Heart left ventricle (tissue), 16 donors: ENCODE data around the gene TMEM170B. TPM values are rescaled to one million over a fixed set of nuclear protein-coding genes. Genes with fewer than 3 reads are reported as not detected.

Source experiments
- ATAC-seq, 4 donors: fragments of 200-7000 bp; cut with Tn5 transposase; one replicate each; pipeline ENCODE4 v1.9.1; 2020 to 2022; ENCODE audit warnings: moderate library complexity in 4 of 4, mild to moderate bottlenecking in 3 of 4, moderate number of reproducible peaks in 1 of 4
- DNase-seq, 5 donors: peaks; one replicate each; pipeline ENCODE4 v3.0.0-alpha.2; 2020
- H3K27ac ChIP-seq, 12 donors: fragments of 200-600 bp; sonication (generic) in 4 of 12; one replicate each; pipeline versions ENCODE4 v1.5.0 to v1.8.0; 2016 to 2022; ENCODE audit warnings: mild to moderate bottlenecking in 2 of 12
- H3K27me3 ChIP-seq, 9 donors: fragments of 200-600 bp; sonication (generic) in 2 of 9; one replicate each; pipeline versions ENCODE4 v1.5.1 to v1.8.0; 2016 to 2022; ENCODE audit warnings: mild to moderate bottlenecking in 3 of 9
- H3K36me3 ChIP-seq, 9 donors: fragments of 200-600 bp; sonication (generic) in 2 of 9; one replicate each; pipeline versions ENCODE4 v1.5.0 to v1.8.0; 2018 to 2022; ENCODE audit warnings: mild to moderate bottlenecking in 2 of 9
- H3K4me1 ChIP-seq, 12 donors: fragments of 200-600 bp; sonication (generic) in 4 of 12; one replicate each; pipeline versions ENCODE4 v1.5.0 to v1.8.0; 2016 to 2022; ENCODE audit warnings: mild to moderate bottlenecking in 3 of 12
- H3K4me3 ChIP-seq, 12 donors: fragments of 200-600 bp; sonication (generic) in 4 of 12; one replicate each; pipeline versions ENCODE4 v1.5.0 to v1.8.0; 2017 to 2022; ENCODE audit warnings: mild to moderate bottlenecking in 9 of 12, moderate library complexity in 4 of 12
- H3K9me3 ChIP-seq, 12 donors: fragments of 200-600 bp; sonication (generic) in 4 of 12; one replicate each; pipeline versions ENCODE4 v1.5.0 to v1.8.0; 2016 to 2022; ENCODE audit warnings: mild to moderate bottlenecking in 1 of 12
- CTCF ChIP-seq, 12 donors: fragments of 200-600 bp; sonication (generic) in 4 of 12; IDR thresholded peaks; one replicate each; pipeline versions ENCODE4 v1.5.0 to v1.8.0; 2018 to 2022; ENCODE audit warnings: antibody characterized with exemption in 12 of 12, mild to moderate bottlenecking in 5 of 12
- POLR2A ChIP-seq, 2 donors: fragments of 450-650 bp; IDR thresholded peaks; one replicate each; pipeline ENCODE4 v1.6.1; 2017; ENCODE audit warnings: antibody characterized with exemption in 2 of 2, mild to moderate bottlenecking in 2 of 2, moderate library complexity in 2 of 2
- WGBS, 4 donors: extraction: QIAGEN DNeasy Blood & Tissue Kit in 2 of 4; methylation state at CpG; one replicate each; pipeline versions ENCODE4 v1.1.5 to v1.1.7; 2013 to 2018; 5-methylcytosine and 5-hydroxymethylcytosine counted together
- intact Hi-C, 10 donors: fragments of 100-400 bp; cut with DNase I; formaldehyde crosslinking; loops; one replicate each; pipeline versions ENCODE4 v1.11.1 to v1.14.2; 2022
- polyA plus RNA-seq, 2 donors: library from polyadenylated mRNA; stranded (reverse); fragments of 200-250 nt; gene quantifications; one replicate each; pipeline ENCODE4 v1.2.3, GENCODE V29; 2013
- total RNA-seq, 9 donors: library from RNA; depleted of rRNA in 2 of 9; stranded (reverse); fragments of >200 nt in 2 of 9; fragmentation: NEBNext Ultra II Directional in 3 of 9; extraction: Animal tissue kit (Norgen Biotek cat#: 25700) in 3 of 9; gene quantifications; one replicate each; pipeline versions ENCODE4 v1.1.0 to v1.2.4, GENCODE V29; 2016 to 2023
- donor health status: ischemic (EF 13 %, LVEDD 7.1; RV severe dilation, severe dysfunction).
- donor health status: healthy with polysubstance abuse.
- donor health status: DM: no; HTN: yes; CAD: no.
- donor health status: DM: no; HTN: no; CAD: no.
- donor health status: ischemic (EF 25% LVEDD 6.9; RV normal size, moderate dysfunction).
- donor health status: ischemic (EF 25% LVEDD 5.7; RV mildly dilated, moderate dysfunction).
- donor health status: healthy.
- donor health status: DM: yes; HTN: yes; CAD: no.
- donor health status: ischemic (EF 35%, LVEDD 5.7; RV mildly dilated, moderate dysfunction).
- donor health status: nonischemic (EF 11% LVEDD 7.7; RV severe dilation, severe dysfunction).
- donor health status: DM: yes; HTN: yes; CAD: no.
- donor health status: PGD.
- donor health status: ischemic (EF 29% LVEDD 5.4; RV normal size, mild dysfunction).
- donor health status: nonischemic (EF 23%, LVEDD 6.1; RV moderate dilation, normal function).

The TMEM170B gene
- total and polyA plus RNA-seq, 11 donors, result 1.0 to 5.9 (median 3.9) TPM

- TF ChIP-seq POLR2A (IDR thresholded peaks at IDR 0.05), result no peak
- TF ChIP-seq CTCF (IDR thresholded peaks at IDR 0.05), result no peak
- no peaks in the 10 kb centered on the region for H3K9me3 ChIP-seq
- no peaks in the 10 kb centered on the region for H3K27me3 ChIP-seq
- peaks cover 0 to 4% (median 0%) of the 10 kb centered on the region in 12 donors for H3K4me1 ChIP-seq
- H3K36me3 ChIP-seq, result no peaks in the 10 kb centered on the region
- no peak overlapping the region for H3K27ac ChIP-seq
- ATAC-seq, result no peak
- no peak for DNase-seq
- intact Hi-C loops, result no loop called here
- no peak overlapping the region for H3K4me3 ChIP-seq
- 70 to 92% (median 74%) methylated on average over 5 of the region's 5 CpGs for WGBS, 4 donors
Measured at GRCh38 chr6:11621119-11621518, 83.6 kb downstream of the TMEM170B start.

- Histone ChIP-seq H3K9me3 (no peaks in the 10 kb centered on the region), H3K27me3 (no peaks in the 10 kb centered on the region), H3K4me3 (no peak overlapping the region), H3K4me1 (no peaks in the 10 kb centered on the region), H3K36me3 (no peaks in the 10 kb centered on the region), H3K27ac (no peak overlapping the region)
- intact Hi-C loops, result no loop called here
- TF ChIP-seq CTCF (IDR thresholded peaks at IDR 0.05), result no peak
- TF ChIP-seq POLR2A (IDR thresholded peaks at IDR 0.05), result no peak
- DNase-seq (no peak), ATAC-seq (no peak)
- WGBS, 4 donors, result 79 to 86% (median 82%) methylated on average over 4 of the region's 4 CpGs
Measured at GRCh38 chr6:11622156-11622555, 84.6 kb downstream of the TMEM170B start.

- no peaks in the 10 kb centered on the region for H3K9me3 ChIP-seq
- no peak overlapping the region for H3K4me3 ChIP-seq
- 90 to 97% (median 93%) methylated on average over 1 to 2 of the region's 2 CpGs for WGBS, 4 donors
- H3K27ac ChIP-seq, result no peak overlapping the region
- H3K4me1 ChIP-seq, result no peaks in the 10 kb centered on the region
- TF ChIP-seq POLR2A (IDR thresholded peaks at IDR 0.05) (no peak), CTCF (IDR thresholded peaks at IDR 0.05) (no peak)
- intact Hi-C loops, result no loop called here
- no peaks in the 10 kb centered on the region for H3K36me3 ChIP-seq
- DNase-seq (no peak), ATAC-seq (no peak)
- no peaks in the 10 kb centered on the region for H3K27me3 ChIP-seq
Measured at GRCh38 chr6:11623272-11623671, 85.7 kb downstream of the TMEM170B start.

GRCh38 chr6:11625302-11625701 is 87.8 kb downstream of the TMEM170B start:
- intact Hi-C loops, result no loop called here
- Histone ChIP-seq H3K36me3 (no peaks in the 10 kb centered on the region), H3K9me3 (no peaks in the 10 kb centered on the region), H3K27ac (no peak overlapping the region), H3K27me3 (no peaks in the 10 kb centered on the region), H3K4me3 (no peak overlapping the region), H3K4me1 (no peaks in the 10 kb centered on the region)
- TF ChIP-seq CTCF (IDR thresholded peaks at IDR 0.05) (no peak), POLR2A (IDR thresholded peaks at IDR 0.05) (no peak)
- WGBS, 4 donors, result 71 to 84% (median 82%) methylated on average over 8 of the region's 8 CpGs
- DNase-seq, result no peak
- ATAC-seq, result no peak
